NCI-H2227 (cell line): ENCODE data around the gene PRR32.
"Not testable (repeated sequence)": the region's sequence is repeated elsewhere in the genome, so short reads cannot be mapped to it uniquely, and the experiment has no call there.

Source experiments
- DNase-seq: peaks from one replicate; lab custom pipeline; 2025; ENCODE audit not compliant: unreplicated experiment; lab: John Stamatoyannopoulos, UW

Gene PRR32

GRCh38 chrX:126819429-126819828 lies at the start of gene PRR32:
PRR32 (plus strand) TSS chrX:126819729; CDS start chrX:126819844, 115 bp downstream.
- DNase-seq = no peak

- no peak for DNase-seq
Observed at GRCh38 chrX:126770179-126770578, 49.4 kb upstream of the PRR32 start.

- DNase-seq = no peak
Observed at GRCh38 chrX:126785539-126785938, 34.0 kb upstream of the PRR32 start.

- no peak for DNase-seq
Observed at GRCh38 chrX:126799059-126799458, 20.5 kb upstream of the PRR32 start.

GRCh38 chrX:126806784-126807183 lies 12.7 kb upstream of the PRR32 start:
- DNase-seq = not testable (repeated sequence)

GRCh38 chrX:126815806-126816205 lies 3.7 kb upstream of the PRR32 start:
- DNase-seq = no peak

GRCh38 chrX:126820700-126821420 lies 1.3 kb downstream of the PRR32 start:
- DNase-seq = no peak

- no peak for DNase-seq
Observed at GRCh38 chrX:126824338-126825007, 4.9 kb downstream of the PRR32 start.

GRCh38 chrX:126825566-126826193 lies 6.2 kb downstream of the PRR32 start:
- DNase-seq = no peak

GRCh38 chrX:126836186-126836585 lies 16.7 kb downstream of the PRR32 start:
- no peak for DNase-seq

- DNase-seq = no peak
Observed at GRCh38 chrX:126847143-126847542, 27.6 kb downstream of the PRR32 start.

- no peak for DNase-seq
Observed at GRCh38 chrX:126855839-126856524, 36.5 kb downstream of the PRR32 start.
